Medulla oblongata (tissue), 1 donor: ENCODE data around the gene SERPINB4.
"Not testable (repeated sequence)": the region's sequence is repeated elsewhere in the genome, so short reads cannot be mapped to it uniquely, and the experiment has no call there.

Experiments used
- DNase-seq: peaks from one replicate; pipeline ENCODE4 v3.0.0-alpha.2; 2015; ENCODE audit errors: extremely low spot score

The SERPINB4 gene

DNA sequence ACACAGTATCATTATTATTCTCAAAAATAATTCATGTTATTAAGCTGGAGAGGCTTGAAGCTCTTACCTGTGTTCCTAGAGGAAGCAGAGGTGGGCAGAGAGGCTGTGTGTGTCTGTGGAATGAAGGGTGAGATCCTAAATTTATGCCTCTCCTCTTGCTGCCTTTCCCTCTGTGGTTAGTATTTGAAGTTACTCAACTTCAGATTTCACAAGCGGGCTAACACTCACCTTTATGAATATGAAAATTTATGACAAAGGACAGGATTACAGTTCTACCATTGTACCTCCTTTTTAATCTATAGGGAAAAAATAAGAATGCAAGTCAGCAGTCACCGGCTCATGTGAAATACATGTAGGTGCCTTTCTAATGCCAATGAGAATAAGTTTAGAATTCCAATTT lies at the start of gene SERPINB4:
Gene SERPINB4 (minus strand): TSS at position 115 of the 400 bp plus-strand sequence. CDS start 679 bp downstream, outside the sequence.
- not testable (repeated sequence) for DNase-seq

DNA sequence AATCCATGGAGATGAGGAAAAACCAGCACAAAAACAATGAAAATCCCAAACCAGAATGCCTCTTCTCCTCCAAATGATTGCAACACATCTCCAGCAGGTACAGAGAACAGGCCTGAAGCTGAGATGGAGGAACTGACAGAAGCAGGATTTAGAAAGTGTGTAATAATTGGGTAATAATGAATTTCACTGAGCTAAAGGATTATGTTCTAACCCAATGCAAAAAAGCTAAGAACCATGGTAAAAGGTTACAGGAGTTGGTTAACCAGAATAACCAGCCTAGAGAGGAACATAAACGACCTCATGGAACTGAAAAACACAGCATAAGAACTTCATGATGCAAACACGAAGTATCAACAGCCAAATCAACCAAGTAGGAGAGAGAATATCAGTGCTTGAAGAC lies 45.0 kb upstream of the SERPINB4 start:
- DNase-seq: no peak

DNA sequence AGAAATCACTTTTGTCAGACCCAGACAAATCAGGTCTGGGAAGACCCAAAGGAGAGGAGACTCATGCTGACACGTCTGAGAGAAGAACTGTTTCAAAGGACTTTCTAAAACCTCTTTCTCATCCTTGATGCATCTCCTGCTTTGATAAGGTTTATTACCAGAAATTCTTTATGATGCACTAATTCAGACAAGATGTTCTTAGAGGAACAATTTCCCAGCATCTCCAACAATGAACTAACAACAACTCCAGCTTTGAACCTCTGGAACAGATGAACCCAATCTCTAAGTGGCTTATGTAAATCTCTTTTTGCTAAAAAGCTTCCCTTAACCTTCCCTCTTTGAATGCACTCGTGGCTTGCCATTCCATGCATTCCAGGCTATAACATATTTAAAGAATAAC lies 42.8 kb upstream of the SERPINB4 start:
- no peak for DNase-seq

DNA sequence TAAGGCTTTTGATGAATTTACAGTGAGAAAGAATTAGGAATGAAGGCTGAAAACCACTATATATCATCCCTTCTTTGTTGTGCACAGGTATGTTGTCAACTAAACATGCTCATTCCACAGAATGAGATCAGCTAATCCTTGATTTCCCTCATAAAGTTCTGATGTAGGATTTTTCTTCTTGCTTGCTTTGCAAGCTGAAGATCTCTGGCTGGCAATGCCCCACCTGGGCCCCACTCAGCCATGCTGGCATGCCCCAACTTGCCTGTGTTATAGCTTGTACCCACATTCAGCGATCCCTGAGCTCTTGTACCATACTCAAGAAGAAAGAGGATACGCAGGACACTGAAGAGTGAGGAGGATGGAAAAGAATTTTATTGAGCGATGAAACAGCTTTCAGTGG lies 40.7 kb upstream of the SERPINB4 start:
- no peak for DNase-seq

DNA sequence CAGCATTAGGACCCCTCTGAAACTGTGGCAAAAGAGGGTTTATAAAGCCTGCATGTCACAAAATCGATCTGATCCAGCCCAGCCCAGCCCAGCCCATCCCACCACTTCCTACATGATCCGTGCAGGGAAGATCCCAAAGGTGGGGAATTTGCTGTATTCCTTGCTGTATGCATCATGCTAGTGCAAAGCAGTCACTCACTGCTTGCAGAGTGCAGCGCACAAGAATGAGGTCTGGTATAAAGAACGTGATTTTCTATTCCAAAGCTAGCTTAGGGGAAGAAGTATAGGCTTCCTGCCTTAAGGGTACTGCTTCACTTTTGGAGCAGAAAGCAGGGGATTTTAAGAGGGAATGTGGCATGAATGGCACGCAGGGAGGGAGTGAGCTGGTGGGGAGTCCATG lies 39.8 kb upstream of the SERPINB4 start:
- no peak for DNase-seq

DNA sequence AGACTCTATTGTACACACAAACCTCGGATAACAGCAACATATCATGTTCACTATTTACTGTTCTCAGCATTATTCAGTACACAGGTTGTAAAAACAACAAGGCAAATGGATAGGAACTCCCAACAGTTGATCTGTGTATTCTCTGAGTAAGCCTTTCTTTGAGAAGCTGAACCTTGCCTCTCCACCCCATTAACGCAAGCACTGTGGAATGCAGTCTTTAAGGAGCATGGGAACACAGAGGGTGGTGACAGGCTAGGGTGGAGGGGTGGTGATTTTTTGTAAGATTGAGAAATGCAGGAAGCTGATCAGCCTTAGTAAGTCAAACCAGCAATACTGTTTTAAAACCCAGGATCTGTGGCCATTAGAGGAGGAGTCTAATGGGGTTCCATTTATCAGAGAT lies 39.1 kb upstream of the SERPINB4 start:
- no peak for DNase-seq

DNA sequence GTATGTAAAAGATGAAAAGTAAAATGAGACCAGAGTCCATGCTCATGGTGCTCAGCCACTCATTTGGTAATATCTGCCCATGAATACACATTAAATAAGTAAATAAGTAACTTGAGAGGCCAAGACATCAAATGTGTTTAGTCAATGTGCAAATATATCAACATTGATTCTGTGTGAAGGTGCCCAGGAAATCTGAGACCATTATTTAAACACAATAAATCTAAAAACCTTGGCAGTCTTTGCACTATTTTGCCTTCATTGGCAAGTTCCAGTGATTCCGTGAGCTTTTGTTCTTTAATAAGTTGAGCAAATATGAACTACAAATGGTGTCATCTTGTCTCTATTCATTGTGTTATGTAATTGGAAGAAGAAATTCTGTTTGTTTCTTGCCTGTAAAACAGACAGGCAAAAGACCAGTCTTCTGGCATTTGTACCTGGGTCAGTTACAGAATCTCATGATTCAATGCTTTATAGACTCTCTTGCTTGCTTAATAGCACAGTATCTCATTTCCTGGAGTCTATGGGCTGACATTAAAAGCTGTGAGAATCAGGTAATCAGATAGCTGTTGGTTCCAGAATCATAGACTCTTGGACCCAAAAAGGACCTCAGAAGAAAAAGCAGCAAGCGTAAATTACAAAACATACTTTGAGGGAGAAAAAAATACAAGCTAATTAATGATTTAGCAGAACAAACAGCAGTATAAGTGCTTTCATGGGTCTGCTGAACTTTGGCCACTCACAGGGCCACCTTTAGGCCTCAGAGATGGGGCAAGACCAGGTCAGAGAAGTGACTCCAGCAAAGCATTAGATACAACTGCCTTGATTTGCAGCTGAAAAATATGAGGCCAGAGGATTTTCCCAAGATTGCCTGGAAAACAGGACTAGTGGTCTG lies 37.6 kb upstream of the SERPINB4 start:
- DNase-seq: no peak

DNA sequence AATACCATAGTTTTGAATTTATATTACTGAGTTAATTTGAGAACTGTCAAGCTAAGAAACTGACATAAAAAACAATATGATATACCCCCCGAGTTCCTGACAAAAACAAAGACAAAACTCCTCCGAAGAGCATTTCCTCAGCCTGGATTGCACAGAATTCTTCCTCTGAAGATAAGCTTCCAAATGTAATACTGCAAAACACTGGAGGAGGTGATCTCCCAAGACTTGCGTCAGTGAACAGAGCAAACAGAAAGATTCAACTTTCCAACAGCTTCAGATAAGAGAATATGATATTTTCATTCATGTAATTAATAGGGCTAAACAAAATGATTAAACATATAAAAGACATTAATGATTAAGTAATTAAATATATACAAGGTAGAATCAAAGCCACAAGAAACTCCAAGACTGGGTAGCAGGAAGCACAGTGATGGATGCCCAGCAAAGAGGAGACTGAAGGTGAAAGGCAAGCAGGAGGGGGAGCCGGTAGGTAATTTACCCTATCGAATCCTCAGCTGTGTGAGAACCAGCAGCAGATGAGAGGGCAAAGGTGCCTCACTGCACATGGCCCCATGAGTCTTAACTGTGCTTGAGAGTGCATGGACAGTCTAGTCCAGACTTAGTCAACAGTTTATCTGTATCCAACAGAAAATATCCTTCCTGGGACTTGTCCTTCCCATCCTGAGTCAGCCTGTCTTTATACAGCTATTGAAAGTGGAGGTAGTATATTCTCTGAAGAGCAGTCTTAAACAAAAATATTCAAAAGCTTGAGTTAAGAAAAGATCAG lies 36.0 kb upstream of the SERPINB4 start:
- no peak for DNase-seq

GRCh38 chr18:63677500-63678225 lies 33.6 kb upstream of the SERPINB4 start:
- DNase-seq: no peak

- no peak for DNase-seq
These were observed 32.7 kb upstream of the SERPINB4 start for GRCh38 chr18:63676526-63677323.

DNA sequence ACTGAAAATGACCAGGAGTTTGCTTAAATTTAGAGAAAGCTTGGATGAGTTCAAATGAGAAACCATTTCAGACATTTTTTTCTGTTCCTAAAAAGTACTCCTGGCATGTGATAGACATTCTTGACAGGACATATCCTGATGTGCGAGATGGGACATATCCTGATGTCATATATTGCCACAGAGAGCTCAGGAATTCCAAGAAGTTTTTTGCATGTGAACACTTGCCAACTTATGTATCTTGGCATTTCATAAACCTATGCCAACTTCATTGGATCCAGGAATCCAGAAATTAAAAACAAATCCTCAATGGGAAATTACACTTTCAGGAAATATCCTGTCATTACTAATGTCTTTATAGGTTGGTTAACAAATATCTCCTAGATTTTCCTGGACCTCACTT lies 20.5 kb upstream of the SERPINB4 start:
- no peak for DNase-seq

DNA sequence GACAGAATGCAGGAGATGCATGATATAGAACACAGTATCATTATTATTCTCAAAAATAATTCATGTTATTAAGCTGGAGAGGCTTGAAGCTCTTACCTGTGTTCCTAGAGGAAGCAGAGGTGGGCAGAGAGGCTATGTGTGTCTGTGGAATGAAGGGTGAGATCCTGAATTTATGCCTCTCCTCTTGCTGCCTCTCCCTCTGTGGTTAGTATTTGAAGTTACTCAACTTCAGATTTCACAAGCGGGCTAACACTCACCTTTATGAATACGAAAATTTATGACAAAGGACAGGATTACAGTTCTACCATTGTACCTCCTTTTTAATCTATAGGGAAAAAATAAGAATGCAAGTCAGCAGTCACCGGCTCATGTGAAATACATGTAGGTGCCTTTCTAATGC lies 17.7 kb upstream of the SERPINB4 start, which contains the start of gene SERPINB3:
Gene SERPINB3 (minus strand): TSS at position 144 of the 400 bp plus-strand sequence. CDS start 677 bp downstream, outside the sequence.
- DNase-seq: not testable (repeated sequence)

DNA sequence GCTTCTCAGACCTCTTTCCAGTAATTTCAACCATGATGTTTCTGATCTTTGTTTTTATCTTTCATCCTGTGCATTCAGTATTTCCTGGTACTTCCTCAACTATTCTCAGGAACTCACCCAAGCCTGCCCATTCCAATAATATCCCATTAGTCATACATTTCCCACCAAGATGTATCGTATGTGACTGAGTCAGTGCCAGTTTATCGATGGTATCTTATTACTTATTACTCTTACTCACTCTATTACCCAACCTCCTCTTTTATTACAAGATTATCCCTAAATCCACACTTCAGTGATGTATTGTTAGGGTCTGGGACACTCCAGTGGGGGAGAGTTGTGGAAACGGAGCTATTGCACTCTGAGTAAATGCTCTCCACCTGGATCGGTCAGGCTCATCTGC lies 14.9 kb upstream of the SERPINB4 start:
- DNase-seq: not testable (repeated sequence)

DNA sequence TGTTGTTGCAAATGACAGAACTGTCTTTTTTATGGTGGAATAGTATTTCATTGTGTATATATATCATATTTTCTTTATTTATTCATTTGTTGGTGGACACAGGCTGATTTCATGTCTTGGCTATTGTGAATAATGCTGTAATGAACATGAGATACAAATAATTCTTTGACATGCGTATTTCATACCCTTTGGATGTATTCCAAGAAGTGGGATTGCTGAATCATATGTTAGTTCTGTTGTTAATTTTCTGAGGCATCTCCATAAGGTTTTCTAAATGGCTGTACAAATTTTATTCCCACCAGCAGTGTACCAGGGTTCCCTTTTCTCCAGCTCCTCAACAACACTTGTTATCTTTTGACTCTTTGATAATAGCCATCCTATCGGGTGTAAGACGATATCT lies 6.2 kb upstream of the SERPINB4 start:
- not testable (repeated sequence) for DNase-seq

DNA sequence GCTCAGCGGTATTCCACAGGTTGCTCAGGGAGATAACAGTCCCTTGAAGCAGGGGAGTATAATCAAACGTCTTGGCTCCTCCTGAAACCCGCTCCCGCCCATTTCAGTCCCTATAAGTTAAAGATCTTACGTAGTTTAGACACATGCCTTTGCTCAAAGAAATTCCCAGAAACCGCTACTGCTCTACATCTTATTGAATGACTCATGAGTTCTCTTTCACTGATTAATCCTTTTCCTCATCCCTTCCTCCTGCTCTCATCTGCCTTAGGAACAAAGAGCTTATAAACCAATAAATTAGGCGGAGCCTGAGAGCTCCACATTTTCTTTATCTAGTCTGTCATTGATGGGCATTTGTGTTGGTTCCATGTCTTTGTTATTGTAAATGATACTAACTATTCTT lies 4.2 kb upstream of the SERPINB4 start:
- DNase-seq: no peak

DNA sequence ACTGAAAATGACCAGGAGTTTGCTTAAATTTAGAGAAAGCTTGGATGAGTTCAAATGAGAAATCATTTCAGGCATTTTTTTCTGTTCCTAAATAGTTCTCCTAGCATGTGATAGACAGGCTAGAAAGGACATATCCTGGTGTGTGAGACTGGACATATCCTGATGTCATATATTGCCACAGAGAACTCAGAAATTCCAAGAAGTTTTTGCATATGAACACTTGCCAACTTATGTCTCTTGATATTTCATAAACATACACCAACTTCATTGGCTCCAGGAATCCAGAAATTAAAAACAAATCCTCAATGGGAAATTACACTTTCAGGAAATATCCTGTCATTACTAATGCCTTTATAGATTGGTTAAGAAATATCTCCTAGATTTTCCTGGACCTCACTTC lies 2.9 kb upstream of the SERPINB4 start:
- no peak for DNase-seq

DNA sequence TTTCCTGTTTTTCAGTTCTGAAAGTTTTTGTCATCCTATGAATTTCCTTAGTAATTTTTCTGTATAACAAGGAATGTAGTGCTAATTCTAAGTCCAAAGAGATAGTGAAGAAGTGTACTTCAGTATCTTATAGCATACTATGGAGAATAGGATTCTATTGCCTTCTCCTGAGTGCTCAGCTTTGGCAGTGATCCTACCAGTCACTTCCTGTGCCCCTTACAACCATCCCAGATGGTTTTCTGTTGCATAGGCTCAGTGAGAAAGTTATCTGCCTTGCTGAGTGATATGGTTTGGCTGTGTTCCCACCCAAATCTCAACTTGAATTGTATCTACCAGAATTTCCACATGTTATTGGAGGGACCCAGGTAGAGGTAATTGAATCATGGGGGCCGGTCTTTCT lies 638 bp upstream of the SERPINB4 start:
- DNase-seq: not testable (repeated sequence)

GRCh38 chr18:63642668-63643356 lies 1.2 kb downstream of the SERPINB4 start:
- DNase-seq: not testable (repeated sequence)

DNA sequence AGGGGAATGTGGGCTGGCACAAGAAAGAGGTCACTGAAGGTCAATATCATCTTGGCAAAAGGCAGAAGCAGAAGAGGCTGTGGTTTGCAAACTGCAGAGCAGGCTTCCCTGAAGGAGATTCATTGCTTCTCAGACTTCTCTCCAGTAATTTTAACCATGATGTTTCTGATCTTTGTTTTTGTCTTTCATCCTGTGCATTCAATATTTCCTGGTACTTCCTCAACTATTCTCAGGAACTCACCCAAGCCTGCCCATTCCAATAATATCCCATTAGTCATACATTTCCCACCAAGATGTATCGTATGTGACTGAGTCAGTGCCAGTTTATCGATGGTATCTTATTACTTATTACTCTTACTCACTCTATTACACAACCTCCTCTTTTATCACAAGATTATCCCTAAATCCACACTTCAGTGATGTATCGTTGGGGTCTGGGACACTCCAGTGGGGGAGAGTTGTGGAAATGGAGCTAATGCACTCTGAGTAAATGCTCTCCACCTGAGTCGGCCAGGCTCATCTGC lies 2.8 kb downstream of the SERPINB4 start:
- not testable (repeated sequence) for DNase-seq

- DNase-seq: no peak
These were observed 6.4 kb downstream of the SERPINB4 start for GRCh38 chr18:63637703-63638102.
